Measurements from ENCODE around the gene AZIN2.

The AZIN2 gene

GRCh38 chr1:33036051-33036525 lies 44.9 kb upstream of the AZIN2 start:
- Histone ChIP-seq H3F3A (ENCODE audit: insufficient read depth) (0 out of 2 replicates have a peak, but pooled peaks cover 4% of the 10 kb centered on the region), H3K36me3 (ENCODE audit: low read length) (no peaks in the 10 kb centered on the region), H3K79me2 (ENCODE audit: insufficient read depth, low read length) (peaks cover 56% of the 10 kb centered on the region), H3K27ac (ENCODE audit: low read depth, low read length) (peak overlapping the region; percentile 2), H4K20me1 (ENCODE audit: low read depth, low read length) (peaks cover 22% of the 10 kb centered on the region; the same call in 1 of the 2 replicates), H3K9ac (ENCODE audit: low read length) (peak overlapping the region; percentile 79), H3K9me2 (replicated peaks; ENCODE audit: insufficient read depth, low read length) (no peaks in the 10 kb centered on the region), H3K4me2 (ENCODE audit: low read depth, low read length, poor library complexity, severe bottlenecking) (peak overlapping the region; percentile 91), H3K9me3 (ENCODE audit: insufficient read depth, low read length) (no peaks in the 10 kb centered on the region), H2AFZ (ENCODE audit: low read depth, low read length, severe bottlenecking) (peak overlapping the region; percentile 5), H3K27me3 (ENCODE audit: low read length) (no peaks in the 10 kb centered on the region), H3K4me3 (ENCODE audit: insufficient read depth, low read length, poor library complexity, severe bottlenecking) (peak overlapping the region; percentile 71)
- no peak for TF ChIP-seq EZH2phosphoT487 (conservative IDR thresholded peaks at IDR 0.05; ENCODE audit: low read length)
- TF ChIP-seq CTCF (IDR thresholded peaks at IDR 0.05; ENCODE audit: insufficient read depth, low read length, poor library complexity, severe bottlenecking) = no peak

- no peaks in the 10 kb centered on the region for H3K9me2 ChIP-seq (replicated peaks; ENCODE audit: insufficient read depth, low read length)
- peak within 1 kb of the TSS; percentile 79 for H3K9ac ChIP-seq (ENCODE audit: low read length)
- H2AFZ ChIP-seq (ENCODE audit: low read depth, low read length, severe bottlenecking) = peak within 1 kb of the TSS; percentile 88
- H3K27ac ChIP-seq (ENCODE audit: low read depth, low read length) = peak within 1 kb of the TSS; percentile 2
- peaks cover 48% of the 10 kb centered on the region for H3K79me2 ChIP-seq (ENCODE audit: insufficient read depth, low read length)
- H3K4me2 ChIP-seq (ENCODE audit: low read depth, low read length, poor library complexity, severe bottlenecking) = peak within 1 kb of the TSS; percentile 91
- 0 out of 2 replicates have a peak, but pooled peaks cover 4% of the 10 kb centered on the region for H3F3A ChIP-seq (ENCODE audit: insufficient read depth)
- no peaks in the 10 kb centered on the region for H3K36me3 ChIP-seq (ENCODE audit: low read length)
- H3K27me3 ChIP-seq (ENCODE audit: low read length) = no peaks in the 10 kb centered on the region
- TF ChIP-seq CTCF (IDR thresholded peaks at IDR 0.05; ENCODE audit: insufficient read depth, low read length, poor library complexity, severe bottlenecking) (no peak), EZH2phosphoT487 (conservative IDR thresholded peaks at IDR 0.05; ENCODE audit: low read length) (no peak)
- peaks cover 16% of the 10 kb centered on the region; the same call in 1 of the 2 replicates for H4K20me1 ChIP-seq (ENCODE audit: low read depth, low read length)
- peak within 1 kb of the TSS; percentile 71 for H3K4me3 ChIP-seq (ENCODE audit: insufficient read depth, low read length, poor library complexity, severe bottlenecking)
- H3K9me3 ChIP-seq (ENCODE audit: insufficient read depth, low read length) = no peaks in the 10 kb centered on the region
These were observed 44.1 kb upstream of the AZIN2 start, which contains the start of gene AK2 for GRCh38 chr1:33036526-33037503. AK2 (minus strand) TSS chr1:33036883; CDS start chr1:33036828, 55 bp downstream.

GRCh38 chr1:33039840-33040239 lies 41.1 kb upstream of the AZIN2 start:
- no peak overlapping the region for H3K4me2 ChIP-seq (ENCODE audit: low read depth, low read length, poor library complexity, severe bottlenecking)
- no peak overlapping the region for H3K4me3 ChIP-seq (ENCODE audit: insufficient read depth, low read length, poor library complexity, severe bottlenecking)
- 0 out of 2 replicates have a peak, but pooled peaks cover 4% of the 10 kb centered on the region for H3F3A ChIP-seq (ENCODE audit: insufficient read depth)
- H3K27me3 ChIP-seq (ENCODE audit: low read length) = no peaks in the 10 kb centered on the region
- H2AFZ ChIP-seq (ENCODE audit: low read depth, low read length, severe bottlenecking) = no peak overlapping the region
- H3K36me3 ChIP-seq (ENCODE audit: low read length) = no peaks in the 10 kb centered on the region
- H4K20me1 ChIP-seq (ENCODE audit: low read depth, low read length) = peaks cover 3% of the 10 kb centered on the region; the same call in 1 of the 2 replicates
- no peak overlapping the region for H3K27ac ChIP-seq (ENCODE audit: low read depth, low read length)
- TF ChIP-seq CTCF (IDR thresholded peaks at IDR 0.05; ENCODE audit: insufficient read depth, low read length, poor library complexity, severe bottlenecking) = no peak
- TF ChIP-seq EZH2phosphoT487 (conservative IDR thresholded peaks at IDR 0.05; ENCODE audit: low read length) = no peak
- H3K79me2 ChIP-seq (ENCODE audit: insufficient read depth, low read length) = peaks cover 18% of the 10 kb centered on the region
- no peak overlapping the region for H3K9ac ChIP-seq (ENCODE audit: low read length)
- H3K9me3 ChIP-seq (ENCODE audit: insufficient read depth, low read length) = no peaks in the 10 kb centered on the region
- H3K9me2 ChIP-seq (replicated peaks; ENCODE audit: insufficient read depth, low read length) = no peaks in the 10 kb centered on the region

Measured in SU-DHL-6 (cell line).